ENCODE measurements around the gene DSCAM. TPM values are rescaled to one million over a fixed set of nuclear protein-coding genes. Genes with fewer than 3 reads are reported as not detected.

Gene DSCAM
- total and polyA plus RNA-seq, 2 experiments from 2014 or later: 0.07 TPM; not detected in 1

DNA sequence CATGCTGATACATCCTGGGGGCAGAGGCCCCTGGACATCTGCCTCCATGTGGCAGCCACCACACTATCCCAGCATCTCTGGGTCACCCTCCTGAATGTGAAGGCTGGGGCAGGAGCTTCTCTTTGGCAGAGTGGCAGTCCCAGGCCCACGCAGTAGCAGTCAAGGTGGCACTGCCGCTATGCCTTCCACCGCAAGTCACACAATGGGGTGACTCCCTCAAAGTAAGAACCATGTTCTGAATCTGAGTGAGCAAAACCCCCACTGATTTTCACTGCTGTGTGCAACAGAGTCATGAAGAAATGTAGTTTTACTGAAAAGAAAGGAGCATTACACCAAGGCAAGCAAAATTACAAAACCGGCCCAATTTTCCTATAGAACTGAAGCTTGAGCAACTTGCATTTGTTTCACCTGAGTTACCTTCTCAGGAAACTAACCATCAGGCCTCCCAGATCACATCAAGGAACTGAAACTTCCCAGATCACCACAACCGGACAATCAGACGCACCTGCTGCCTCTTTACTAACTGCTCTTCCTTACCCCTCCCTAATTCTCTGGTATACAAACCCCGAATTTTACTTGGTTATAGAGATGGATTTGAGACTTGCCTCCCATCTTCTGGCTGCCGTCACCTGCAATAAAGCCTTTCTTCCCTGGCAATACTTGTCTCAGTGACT, 877.1 kb downstream of the DSCAM start (continued):
- TF ChIP-seq, protein P1, sequence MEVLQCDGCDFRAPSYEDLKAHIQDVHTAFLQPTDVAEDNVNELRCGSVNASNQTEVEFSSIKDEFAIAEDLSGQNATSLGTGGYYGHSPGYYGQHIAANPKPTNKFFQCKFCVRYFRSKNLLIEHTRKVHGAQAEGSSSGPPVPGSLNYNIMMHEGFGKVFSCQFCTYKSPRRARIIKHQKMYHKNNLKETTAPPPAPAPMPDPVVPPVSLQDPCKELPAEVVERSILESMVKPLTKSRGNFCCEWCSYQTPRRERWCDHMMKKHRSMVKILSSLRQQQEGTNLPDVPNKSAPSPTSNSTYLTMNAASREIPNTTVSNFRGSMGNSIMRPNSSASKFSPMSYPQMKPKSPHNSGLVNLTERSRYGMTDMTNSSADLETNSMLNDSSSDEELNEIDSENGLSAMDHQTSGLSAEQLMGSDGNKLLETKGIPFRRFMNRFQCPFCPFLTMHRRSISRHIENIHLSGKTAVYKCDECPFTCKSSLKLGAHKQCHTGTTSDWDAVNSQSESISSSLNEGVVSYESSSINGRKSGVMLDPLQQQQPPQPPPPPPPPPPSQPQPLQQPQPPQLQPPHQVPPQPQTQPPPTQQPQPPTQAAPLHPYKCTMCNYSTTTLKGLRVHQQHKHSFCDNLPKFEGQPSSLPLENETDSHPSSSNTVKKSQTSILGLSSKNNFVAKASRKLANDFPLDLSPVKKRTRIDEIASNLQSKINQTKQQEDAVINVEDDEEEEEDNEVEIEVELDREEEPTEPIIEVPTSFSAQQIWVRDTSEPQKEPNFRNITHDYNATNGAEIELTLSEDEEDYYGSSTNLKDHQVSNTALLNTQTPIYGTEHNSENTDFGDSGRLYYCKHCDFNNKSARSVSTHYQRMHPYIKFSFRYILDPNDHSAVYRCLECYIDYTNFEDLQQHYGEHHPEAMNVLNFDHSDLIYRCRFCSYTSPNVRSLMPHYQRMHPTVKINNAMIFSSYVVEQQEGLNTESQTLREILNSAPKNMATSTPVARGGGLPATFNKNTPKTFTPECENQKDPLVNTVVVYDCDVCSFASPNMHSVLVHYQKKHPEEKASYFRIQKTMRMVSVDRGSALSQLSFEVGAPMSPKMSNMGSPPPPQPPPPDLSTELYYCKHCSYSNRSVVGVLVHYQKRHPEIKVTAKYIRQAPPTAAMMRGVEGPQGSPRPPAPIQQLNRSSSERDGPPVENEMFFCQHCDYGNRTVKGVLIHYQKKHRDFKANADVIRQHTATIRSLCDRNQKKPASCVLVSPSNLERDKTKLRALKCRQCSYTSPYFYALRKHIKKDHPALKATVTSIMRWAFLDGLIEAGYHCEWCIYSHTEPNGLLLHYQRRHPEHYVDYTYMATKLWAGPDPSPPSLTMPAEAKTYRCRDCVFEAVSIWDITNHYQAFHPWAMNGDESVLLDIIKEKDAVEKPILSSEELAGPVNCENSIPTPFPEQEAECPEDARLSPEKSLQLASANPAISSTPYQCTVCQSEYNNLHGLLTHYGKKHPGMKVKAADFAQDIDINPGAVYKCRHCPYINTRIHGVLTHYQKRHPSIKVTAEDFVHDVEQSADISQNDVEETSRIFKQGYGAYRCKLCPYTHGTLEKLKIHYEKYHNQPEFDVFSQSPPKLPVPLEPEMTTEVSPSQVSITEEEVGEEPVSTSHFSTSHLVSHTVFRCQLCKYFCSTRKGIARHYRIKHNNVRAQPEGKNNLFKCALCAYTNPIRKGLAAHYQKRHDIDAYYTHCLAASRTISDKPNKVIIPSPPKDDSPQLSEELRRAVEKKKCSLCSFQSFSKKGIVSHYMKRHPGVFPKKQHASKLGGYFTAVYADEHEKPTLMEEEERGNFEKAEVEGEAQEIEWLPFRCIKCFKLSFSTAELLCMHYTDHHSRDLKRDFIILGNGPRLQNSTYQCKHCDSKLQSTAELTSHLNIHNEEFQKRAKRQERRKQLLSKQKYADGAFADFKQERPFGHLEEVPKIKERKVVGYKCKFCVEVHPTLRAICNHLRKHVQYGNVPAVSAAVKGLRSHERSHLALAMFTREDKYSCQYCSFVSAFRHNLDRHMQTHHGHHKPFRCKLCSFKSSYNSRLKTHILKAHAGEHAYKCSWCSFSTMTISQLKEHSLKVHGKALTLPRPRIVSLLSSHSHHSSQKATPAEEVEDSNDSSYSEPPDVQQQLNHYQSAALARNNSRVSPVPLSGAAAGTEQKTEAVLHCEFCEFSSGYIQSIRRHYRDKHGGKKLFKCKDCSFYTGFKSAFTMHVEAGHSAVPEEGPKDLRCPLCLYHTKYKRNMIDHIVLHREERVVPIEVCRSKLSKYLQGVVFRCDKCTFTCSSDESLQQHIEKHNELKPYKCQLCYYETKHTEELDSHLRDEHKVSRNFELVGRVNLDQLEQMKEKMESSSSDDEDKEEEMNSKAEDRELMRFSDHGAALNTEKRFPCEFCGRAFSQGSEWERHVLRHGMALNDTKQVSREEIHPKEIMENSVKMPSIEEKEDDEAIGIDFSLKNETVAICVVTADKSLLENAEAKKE (CRISPR knock-in tag; IDR thresholded peaks at IDR 0.05): no peak

DNA sequence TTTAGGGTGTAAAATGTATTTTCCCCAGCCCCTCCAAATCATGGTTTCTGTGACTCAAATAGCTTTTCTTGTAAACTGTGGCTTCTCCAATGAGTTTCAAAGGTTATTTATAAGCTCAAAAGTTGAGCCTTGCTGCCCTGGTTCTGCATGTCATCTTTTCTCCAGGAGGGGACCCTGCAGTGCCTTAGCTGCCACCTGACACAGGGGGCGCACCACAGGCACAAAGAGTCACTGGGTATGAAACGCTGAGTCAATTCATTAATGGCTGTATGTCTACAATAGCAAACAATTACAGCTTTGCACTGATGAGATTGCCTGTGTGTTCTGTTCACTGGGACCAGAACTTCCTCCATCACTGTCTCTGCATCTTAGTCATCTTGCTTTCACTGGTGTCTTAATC, 878.9 kb downstream of the DSCAM start:
- H3K4me3 Mint-ChIP-seq: no peak overlapping the region

More for the DNA sequence above, 878.9 kb downstream of the DSCAM start:
- H3K4me1 ChIP-seq (ENCODE audit: insufficient read depth): no peaks in the 10 kb centered on the region
- no peaks in the 10 kb centered on the region for H3K36me3 ChIP-seq (ENCODE audit: insufficient read depth)
- no peak for TF ChIP-seq EZH2 (IDR thresholded peaks at IDR 0.05; ENCODE audit: low read depth, unreplicated experiment)
- TF ChIP-seq, protein P2, sequence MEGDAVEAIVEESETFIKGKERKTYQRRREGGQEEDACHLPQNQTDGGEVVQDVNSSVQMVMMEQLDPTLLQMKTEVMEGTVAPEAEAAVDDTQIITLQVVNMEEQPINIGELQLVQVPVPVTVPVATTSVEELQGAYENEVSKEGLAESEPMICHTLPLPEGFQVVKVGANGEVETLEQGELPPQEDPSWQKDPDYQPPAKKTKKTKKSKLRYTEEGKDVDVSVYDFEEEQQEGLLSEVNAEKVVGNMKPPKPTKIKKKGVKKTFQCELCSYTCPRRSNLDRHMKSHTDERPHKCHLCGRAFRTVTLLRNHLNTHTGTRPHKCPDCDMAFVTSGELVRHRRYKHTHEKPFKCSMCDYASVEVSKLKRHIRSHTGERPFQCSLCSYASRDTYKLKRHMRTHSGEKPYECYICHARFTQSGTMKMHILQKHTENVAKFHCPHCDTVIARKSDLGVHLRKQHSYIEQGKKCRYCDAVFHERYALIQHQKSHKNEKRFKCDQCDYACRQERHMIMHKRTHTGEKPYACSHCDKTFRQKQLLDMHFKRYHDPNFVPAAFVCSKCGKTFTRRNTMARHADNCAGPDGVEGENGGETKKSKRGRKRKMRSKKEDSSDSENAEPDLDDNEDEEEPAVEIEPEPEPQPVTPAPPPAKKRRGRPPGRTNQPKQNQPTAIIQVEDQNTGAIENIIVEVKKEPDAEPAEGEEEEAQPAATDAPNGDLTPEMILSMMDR (conservative IDR thresholded peaks at IDR 0.05; ENCODE audit: low read depth in 2 of 2): peak; percentile 62 to 66
- H2AFZ ChIP-seq: peak overlapping the region; percentile 56; the same call in 1 of the 2 replicates
- no peaks in the 10 kb centered on the region for H3K27me3 Mint-ChIP-seq (ENCODE audit: insufficient read depth, low read depth, poor library complexity)
- no peaks in the 10 kb centered on the region for H3K27me3 ChIP-seq (ENCODE audit: insufficient read depth)
- H3K4me3 ChIP-seq: no peak overlapping the region
- 0 out of 3 replicates have a peak, but pooled peaks cover 3% of the 10 kb centered on the region for H3K36me3 Mint-ChIP-seq (ENCODE audit: low read depth)
- ATAC-seq: peak; percentile 26; the same call in 1 of the 3 replicates
- DNase-seq (ENCODE audit: low spot score): peak; percentile 65
- H3K9me3 Mint-ChIP-seq: peaks cover 35% of the 10 kb centered on the region
- H3K27ac Mint-ChIP-seq: peak overlapping the region; percentile 19; the same call in 1 of the 2 replicates
- no peaks in the 10 kb centered on the region for H3K79me2 ChIP-seq (replicated peaks; ENCODE audit: insufficient read depth)
- no peaks in the 10 kb centered on the region for H3K4me1 Mint-ChIP-seq
- no peaks in the 10 kb centered on the region for H4K20me1 ChIP-seq (replicated peaks; ENCODE audit: insufficient read depth)
- no peak overlapping the region for H3K27ac ChIP-seq (ENCODE audit: low read depth)
- peaks cover 6% of the 10 kb centered on the region for H3K9me2 ChIP-seq (ENCODE audit: insufficient read depth)
- no peaks in the 10 kb centered on the region for H3F3A ChIP-seq (replicated peaks; ENCODE audit: low read depth)
- H3K4me2 ChIP-seq: no peak overlapping the region

Measured in GM23338 (cell line).